GF-D8 (cell line): ENCODE results near the gene BCR.

ENCODE experiments used
- DNase-seq: peaks from one replicate; lab custom pipeline; 2025; lab: John Stamatoyannopoulos, UW

The BCR gene

DNA sequence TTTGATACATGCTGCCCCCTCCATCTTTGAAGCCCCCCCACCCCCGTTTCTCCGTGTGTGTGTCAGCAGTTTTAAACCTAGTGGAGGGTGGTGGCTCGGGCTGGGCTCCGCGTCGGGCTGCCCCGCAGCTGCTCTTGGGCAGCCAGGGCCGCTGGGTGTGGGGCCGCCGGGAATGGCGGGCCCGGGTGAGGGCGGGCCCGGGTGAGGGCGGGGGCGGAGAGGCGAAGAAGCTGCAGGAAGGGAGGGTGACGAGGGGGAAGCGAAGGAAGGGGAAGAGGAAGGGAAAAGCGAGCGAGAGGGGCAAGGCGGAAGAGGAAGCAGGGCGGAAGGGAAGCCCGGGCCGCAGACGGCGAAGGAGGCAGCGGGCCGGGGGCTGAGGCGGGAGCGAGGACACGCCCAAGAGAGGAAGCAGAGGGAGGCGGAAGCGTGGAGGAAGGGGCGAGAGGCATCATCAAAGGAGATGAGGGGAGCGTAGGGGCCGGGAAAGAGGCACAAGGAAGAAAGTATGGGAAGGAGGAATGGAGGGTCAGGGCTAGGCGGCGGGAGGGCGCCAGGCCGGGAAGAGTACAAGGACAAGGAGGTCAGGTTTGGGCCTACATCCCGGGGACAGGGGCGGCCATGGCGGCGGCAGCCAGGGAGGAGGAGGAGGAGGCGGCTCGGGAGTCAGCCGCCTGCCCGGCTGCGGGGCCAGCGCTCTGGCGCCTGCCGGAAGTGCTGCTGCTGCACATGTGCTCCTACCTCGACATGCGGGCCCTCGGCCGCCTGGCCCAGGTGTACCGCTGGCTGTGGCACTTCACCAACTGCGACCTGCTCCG lies 82.4 kb downstream of the BCR start:
- DNase-seq = no peak

DNA sequence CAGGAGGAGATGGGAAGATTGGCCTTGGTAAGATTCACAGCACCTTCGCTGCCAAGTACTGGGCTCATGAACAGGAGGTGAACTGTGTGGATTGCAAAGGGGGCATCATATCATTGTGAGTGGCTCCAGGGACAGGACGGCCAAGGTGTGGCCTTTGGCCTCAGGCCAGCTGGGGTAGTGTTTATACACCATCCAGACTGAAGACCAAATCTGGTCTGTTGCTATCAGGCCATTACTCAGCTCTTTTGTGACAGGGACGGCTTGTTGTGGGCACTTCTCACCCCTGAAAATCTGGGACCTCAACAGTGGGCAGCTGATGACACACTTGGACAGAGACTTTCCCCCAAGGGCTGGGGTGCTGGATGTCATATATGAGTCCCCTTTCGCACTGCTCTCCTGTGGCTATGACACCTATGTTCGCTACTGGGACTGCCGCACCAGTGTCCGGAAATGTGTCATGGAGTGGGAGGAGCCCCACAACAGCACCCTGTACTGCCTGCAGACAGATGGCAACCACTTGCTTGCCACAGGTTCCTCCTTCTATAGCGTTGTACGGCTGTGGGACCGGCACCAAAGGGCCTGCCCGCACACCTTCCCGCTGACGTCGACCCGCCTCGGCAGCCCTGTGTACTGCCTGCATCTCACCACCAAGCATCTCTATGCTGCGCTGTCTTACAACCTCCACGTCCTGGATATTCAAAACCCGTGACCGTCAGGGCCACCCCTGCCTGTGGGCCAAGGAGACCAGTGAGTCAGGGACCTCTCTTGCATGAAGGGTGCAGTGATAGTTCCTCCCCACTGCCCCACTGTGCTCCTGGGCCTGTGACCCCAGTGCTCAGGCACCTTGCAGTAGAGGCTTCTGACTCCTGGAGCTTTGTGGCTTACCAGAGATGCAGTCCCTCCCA lies 83.6 kb downstream of the BCR start:
- no peak for DNase-seq

GRCh38 chr22:23264610-23265367 lies 84.5 kb downstream of the BCR start:
- DNase-seq = no peak

GRCh38 chr22:23265368-23265700 lies 85.0 kb downstream of the BCR start:
- DNase-seq = no peak

GRCh38 chr22:23266780-23267179 lies 86.5 kb downstream of the BCR start:
- no peak for DNase-seq

DNA sequence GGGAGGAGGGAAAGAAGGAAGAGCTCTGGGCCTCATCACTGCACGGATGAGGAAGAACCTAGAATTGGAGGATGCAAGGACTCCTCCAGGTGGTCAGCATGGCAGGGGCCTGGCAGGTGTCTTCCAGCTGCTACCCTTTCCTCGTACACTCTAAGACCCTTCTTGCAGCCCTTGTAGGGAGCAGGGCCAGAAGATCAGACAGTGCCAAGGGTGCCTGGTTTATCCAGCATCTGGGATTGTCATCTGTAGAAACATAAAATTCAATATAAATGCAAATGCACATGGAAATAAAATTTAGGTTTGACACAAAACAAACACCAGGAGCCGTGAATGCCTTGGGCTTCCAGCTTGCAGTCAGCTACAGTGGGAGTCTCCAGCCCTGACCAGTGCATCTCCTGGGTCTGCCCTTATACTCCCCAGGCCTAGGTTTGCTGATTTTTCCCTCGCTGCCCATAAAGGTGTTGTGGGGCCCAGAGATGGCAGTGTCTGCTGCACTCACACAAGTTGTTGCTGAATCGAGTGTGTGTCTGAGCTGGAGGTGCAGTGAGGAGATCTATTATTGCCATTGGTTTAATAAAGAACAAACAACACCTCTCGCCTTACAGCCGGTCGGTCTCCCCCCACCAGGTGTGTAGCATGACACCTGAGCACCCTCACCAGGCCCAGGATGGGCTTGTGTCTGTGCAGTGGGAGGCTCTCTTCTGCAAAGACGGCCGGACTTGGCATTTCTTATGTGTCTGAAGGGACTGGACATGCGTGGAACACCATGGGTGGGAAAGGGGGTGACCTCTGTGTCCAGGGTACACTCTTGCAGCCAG lies 87.1 kb downstream of the BCR start:
- no peak for DNase-seq

DNA sequence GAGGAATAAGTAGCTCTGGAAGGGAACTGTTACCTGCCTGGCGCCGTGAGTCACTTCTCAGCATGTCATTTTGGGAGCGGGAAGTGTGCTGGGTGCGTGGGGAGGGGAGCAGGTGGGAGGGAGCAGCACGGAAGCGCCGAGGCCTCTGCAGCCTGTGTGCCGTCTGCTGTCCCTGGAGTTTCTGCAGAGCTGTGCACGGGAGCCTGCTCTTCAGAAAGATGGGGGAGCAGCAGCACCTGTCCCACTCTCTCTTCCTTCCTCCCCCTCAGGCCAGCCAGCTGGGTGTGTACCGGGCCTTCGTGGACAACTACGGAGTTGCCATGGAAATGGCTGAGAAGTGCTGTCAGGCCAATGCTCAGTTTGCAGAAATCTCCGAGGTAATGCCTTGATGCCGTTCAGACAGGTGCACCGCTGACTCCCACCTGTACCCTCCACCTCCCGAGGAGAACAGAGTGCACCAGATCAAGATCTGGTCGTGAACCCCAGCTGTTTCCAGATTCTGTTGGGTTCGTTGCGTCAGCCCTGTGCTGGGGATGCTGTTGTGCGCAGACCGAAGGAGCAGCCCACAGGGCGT lies 87.9 kb downstream of the BCR start:
- DNase-seq = no peak

GRCh38 chr22:23268877-23269276 lies 88.6 kb downstream of the BCR start:
- DNase-seq = no peak

GRCh38 chr22:23269441-23270211 lies 89.3 kb downstream of the BCR start:
- DNase-seq = no peak

DNA sequence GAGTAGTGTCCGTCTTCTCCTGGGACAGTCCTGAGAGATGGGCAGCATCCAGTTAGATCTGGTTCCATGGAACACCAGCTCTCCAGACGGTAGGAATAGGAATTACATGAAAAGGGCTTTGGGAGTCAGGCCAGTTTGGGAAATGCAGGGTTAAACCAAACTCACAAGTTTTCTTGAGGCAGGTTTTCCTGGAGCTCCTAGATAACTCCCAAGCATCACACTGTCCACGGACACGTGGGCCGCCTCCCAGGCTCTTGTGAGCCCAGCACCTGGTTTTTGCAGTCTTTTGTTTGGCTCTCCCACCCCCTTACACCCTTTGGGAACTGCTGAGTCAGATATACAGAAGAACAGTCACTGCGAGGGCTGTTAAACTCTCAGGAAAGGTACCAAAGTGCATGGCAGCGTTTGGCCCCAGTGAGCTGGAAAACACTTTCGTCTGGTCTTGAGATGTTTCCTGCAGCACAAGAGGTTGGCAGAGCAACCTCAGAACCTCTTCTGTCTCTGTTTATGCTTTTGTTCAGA lies 90.0 kb downstream of the BCR start:
- DNase-seq = no peak

GRCh38 chr22:23270798-23271596 lies 90.7 kb downstream of the BCR start:
- no peak for DNase-seq

DNA sequence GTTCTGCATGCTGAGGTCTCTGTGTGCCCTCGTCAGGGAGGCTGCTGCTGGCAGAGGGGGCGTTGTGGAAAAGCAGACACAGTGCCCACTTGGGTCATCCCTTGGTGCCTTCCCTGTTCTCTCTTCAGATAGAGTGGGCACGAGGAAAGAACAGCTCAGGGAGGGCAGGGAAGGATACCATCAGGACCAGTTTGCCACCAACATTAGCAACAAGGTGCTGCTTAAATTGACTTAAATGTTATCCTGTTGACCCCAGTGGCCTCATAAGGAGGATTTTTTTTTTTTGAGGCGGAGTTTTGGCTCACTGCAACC lies 91.2 kb downstream of the BCR start:
- no peak for DNase-seq

DNA sequence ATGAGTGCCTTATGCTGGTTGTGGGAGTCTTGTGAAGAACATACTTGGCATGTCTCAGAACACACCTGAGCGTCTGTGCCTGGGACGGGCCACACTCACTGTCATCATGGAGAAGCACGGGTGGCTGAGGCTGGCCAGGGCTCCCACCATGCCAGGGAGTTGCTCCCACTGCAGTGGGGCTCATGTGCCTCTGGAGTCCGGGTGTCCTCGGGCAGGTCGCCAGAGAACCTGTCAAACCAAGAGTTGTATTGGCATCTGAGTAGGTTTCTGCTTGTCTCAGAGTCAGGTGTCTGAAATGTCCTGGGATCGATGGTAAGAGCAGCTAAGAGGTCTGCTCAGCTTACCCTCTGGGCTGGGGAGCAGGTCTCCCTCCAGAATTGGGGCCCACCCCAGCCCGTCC lies 92.1 kb downstream of the BCR start:
- no peak for DNase-seq

GRCh38 chr22:23272834-23273233 lies 92.5 kb downstream of the BCR start:
- no peak for DNase-seq

DNA sequence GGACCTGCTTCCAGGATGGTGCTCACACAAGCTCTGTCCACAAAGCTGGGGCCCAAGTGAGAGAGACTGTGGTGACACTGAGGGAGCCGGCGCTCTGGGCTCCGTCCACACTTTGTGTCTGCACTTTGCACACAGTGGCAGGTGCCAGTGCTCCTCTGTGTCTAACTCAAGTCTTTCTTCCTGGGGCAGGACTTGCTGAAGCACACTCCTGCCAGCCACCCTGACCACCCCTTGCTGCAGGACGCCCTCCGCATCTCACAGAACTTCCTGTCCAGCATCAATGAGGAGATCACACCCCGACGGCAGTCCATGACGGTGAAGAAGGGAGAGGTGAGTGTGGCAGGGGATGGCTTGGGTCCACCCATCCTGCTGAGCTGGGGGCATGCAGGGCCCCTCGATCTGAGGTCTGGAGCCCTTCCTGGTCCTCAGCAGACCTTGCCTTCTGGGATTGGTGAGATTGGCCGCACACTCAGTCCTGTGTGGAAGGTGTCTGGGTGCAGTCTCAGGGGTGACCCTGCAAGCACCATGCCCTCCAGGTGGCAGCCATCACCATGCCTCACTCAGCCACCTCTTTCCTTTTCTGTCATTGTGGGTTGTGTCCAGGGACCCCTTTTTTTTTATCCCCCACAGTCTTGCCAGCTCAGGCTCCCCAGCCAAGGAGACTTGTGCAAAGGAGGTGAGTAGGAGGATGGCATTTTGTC lies 93.3 kb downstream of the BCR start:
- DNase-seq = no peak

GRCh38 chr22:23274146-23274526 lies 93.8 kb downstream of the BCR start:
- no peak for DNase-seq

DNA sequence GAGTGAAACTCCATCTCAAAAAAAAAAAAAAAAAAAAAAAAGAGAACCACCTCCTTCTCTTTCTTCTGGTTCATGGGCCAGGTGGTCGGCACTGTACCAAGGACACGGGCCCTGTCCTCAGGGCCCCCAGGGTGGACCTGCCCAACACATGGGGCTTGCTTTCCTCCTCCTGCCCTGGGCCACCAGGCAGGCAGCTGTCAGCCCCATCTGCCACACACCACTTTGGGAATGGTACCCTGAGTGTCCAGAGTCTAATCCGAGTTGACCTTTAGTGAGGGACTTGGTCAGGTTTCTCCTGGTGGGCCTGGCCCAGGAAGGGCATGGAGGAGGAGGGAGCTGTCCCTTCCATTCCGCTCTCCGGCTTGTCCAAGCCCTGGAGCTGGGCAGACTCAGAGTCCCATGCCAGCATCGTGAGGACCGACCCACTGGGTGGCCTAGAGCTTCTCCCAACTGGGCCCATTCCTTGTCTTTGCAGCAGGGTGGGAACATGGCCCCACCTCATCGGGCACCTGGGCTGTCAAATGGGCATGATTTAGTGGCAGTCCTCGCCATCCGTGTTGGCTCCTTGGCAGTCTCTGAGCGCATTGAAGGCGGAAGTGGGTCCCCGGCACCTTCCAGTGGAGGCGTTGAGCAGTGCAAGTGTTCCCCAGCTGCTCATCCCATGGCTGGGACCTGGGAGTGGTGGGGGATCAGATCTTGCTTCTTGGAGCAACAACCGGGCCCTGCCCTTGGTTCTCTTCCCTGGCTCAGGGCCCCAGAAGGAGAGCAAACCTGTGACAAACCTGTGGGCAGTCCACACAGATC lies 94.8 kb downstream of the BCR start:
- DNase-seq = no peak

- DNase-seq = no peak
Observed at GRCh38 chr22:23275751-23276150, 95.4 kb downstream of the BCR start.
